Mesothelial cell of epicardium (in vitro differentiated cells): ENCODE measurements around the gene PHF24. TPM values are rescaled to one million over a fixed set of nuclear protein-coding genes. Genes with fewer than 3 reads are reported as not detected.

Experiments
- DNase-seq, 2 experiments: peaks; one replicate each; pipeline ENCODE4 v3.0.0; 2021; ENCODE audit warnings: low spot score in 2 of 2; ENCODE audit not compliant: unreplicated experiment in 2 of 2
- H3K27ac Mint-ChIP-seq: 2 replicates; pipeline ENCODE4 v1.8.0; 2021; ENCODE audit warnings: mixed read lengths
- H3K27me3 Mint-ChIP-seq: 2 replicates; pipeline ENCODE4 v1.8.0; 2021; ENCODE audit warnings: low read depth, mixed read lengths
- H3K36me3 Mint-ChIP-seq: 2 replicates; pipeline ENCODE4 v1.8.0; 2021; ENCODE audit warnings: mixed read lengths
- H3K4me1 Mint-ChIP-seq: 2 replicates; pipeline ENCODE4 v1.8.0; 2021; ENCODE audit warnings: mixed read lengths
- H3K4me3 Mint-ChIP-seq: 2 replicates; pipeline ENCODE4 v1.8.0; 2021; ENCODE audit warnings: mild to moderate bottlenecking, moderate library complexity, mixed read lengths
- H3K9me3 Mint-ChIP-seq: 2 replicates; pipeline ENCODE4 v1.8.0; 2021; ENCODE audit warnings: mixed read lengths
- total RNA-seq: library from RNA; stranded (reverse); gene quantifications from 3 replicates; pipeline ENCODE4 v1.2.1, GENCODE V29; 2021
- TF ChIP-seq, protein P1 (sequence below): fragments of 200-600 bp; sonication (generic); IDR thresholded peaks from one replicate; pipeline ENCODE4 v1.5.0; 2021; ENCODE audit warnings: antibody characterized with exemption; ENCODE audit not compliant: unreplicated experiment

The PHF24 gene
- total RNA-seq, 1 donor from 2014 or later, result 0.83 TPM

DNA sequence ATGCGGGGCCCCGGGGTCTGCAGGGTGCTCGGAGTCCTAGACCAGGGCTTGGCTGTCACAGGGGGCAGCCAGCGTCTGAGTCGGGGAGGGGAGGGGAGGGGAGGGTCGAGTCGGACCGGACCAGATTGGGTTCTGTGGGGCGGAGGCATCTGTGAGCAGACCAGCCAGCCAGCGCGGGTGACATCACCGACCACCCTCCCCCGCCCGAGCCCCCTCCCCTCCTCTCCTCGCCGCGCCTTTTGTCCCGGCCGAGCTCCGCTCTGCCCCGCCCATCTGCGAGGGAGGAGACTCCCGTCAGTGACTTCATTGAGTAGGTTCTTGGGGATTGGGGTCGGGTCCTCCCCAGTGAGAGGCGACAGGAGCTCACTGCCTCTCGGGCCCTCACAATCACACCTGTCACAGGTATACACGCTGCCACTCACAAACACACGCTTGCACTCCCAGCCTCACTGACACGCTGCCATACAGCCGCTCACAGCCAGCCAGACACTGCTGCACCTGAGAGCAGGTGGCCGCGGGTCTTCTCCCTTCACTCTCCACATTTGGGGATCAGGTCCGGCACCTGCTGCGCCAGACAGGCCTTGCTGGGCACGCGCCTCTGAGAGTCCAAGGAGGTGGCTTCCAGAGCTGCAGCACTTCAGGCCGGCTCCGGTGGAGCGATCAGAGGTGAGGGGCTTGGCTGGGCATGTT lies 32.0 kb downstream of the PHF24 start:
- H3K27ac Mint-ChIP-seq, result peak overlapping the region; percentile 90
- H3K27me3 Mint-ChIP-seq, result peaks cover 3% of the 10 kb centered on the region
- peaks cover 49% of the 10 kb centered on the region for H3K4me1 Mint-ChIP-seq
- TF ChIP-seq, protein P1, sequence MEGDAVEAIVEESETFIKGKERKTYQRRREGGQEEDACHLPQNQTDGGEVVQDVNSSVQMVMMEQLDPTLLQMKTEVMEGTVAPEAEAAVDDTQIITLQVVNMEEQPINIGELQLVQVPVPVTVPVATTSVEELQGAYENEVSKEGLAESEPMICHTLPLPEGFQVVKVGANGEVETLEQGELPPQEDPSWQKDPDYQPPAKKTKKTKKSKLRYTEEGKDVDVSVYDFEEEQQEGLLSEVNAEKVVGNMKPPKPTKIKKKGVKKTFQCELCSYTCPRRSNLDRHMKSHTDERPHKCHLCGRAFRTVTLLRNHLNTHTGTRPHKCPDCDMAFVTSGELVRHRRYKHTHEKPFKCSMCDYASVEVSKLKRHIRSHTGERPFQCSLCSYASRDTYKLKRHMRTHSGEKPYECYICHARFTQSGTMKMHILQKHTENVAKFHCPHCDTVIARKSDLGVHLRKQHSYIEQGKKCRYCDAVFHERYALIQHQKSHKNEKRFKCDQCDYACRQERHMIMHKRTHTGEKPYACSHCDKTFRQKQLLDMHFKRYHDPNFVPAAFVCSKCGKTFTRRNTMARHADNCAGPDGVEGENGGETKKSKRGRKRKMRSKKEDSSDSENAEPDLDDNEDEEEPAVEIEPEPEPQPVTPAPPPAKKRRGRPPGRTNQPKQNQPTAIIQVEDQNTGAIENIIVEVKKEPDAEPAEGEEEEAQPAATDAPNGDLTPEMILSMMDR, result no peak
- no peaks in the 10 kb centered on the region for H3K9me3 Mint-ChIP-seq
- no peaks in the 10 kb centered on the region for H3K36me3 Mint-ChIP-seq
- peak; percentile 62 to 69 for DNase-seq
- H3K4me3 Mint-ChIP-seq, result peak overlapping the region; percentile 93

DNA sequence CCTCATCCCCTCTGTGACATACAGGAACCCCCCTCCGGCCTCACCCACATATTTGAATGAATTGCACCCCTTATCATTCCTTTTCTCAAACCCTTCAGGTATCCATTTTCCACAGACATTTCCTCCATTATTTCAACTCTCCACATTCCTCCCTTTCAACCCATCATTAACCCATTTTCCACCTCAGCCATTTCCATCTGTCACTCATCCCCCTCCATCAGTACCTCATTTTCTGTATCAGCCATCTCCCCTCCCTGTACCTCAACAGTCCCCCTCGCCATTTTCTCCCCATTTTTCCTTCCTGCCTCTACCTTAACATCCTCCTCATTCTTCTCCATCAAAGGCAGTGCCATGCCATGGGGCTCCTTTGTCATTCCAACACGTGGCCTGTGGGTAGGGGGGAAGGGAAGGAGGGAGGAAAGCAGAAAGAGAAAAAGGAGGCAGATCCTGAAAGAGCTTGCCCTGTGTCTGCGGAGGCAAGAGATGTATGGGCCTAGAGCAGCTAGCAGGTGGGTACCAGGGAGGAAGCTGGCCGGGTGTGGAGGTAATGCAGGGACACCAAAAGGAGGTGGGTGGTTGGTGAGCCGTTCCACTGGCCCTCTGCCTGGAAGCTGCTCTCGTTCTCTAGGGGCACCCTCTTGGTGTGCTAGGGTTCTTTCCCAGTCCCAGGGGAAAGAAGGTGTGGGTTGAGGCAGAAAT lies 33.0 kb downstream of the PHF24 start:
- DNase-seq, result no peak
- H3K4me3 Mint-ChIP-seq, result peak overlapping the region; percentile 93
- peaks cover 2% of the 10 kb centered on the region for H3K36me3 Mint-ChIP-seq
- TF ChIP-seq, protein P1, result no peak
- peaks cover 50% of the 10 kb centered on the region for H3K4me1 Mint-ChIP-seq
- H3K9me3 Mint-ChIP-seq, result no peaks in the 10 kb centered on the region
- H3K27me3 Mint-ChIP-seq, result peaks cover 3% of the 10 kb centered on the region
- peak overlapping the region; percentile 13 for H3K27ac Mint-ChIP-seq

DNA sequence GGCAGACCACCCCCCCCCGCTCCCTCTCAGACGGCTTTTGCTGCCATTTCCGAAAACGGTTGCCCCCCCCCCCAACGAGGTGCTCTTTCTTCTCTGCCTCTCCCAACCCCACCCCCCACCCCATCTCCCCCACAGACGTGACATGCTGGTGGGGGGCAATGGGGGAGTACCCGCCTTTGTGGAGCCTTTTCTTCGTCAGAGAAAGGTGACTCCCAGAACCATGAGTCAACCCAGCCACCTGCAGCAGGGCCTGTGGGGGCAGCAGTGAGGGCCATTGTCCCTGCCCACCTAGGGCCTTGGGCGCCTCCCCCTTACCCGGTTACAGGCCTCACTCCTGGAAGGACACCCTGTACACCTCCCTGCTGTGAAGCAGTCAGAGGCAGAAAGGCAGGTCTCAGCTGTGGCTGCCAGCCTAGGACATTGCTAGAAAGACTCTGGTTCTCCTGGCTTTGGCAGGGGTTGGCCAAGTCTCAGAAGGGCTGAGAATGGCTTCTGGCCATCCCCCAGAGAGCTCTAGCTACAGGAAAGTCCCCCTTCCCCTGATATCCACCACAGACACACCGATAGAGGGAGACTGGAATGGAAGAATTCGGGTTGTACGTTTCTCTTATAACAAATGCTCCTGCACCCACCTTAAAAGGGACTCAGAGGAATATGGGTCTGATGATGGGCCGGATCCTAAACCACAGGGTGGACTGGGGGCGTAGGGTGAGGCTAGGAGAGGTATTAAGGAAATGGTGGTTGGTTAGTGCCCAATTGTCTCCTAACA lies 33.7 kb downstream of the PHF24 start:
- Mint-ChIP-seq H3K9me3 (no peaks in the 10 kb centered on the region), H3K27me3 (peaks cover 3% of the 10 kb centered on the region), H3K4me1 (peaks cover 50% of the 10 kb centered on the region), H3K27ac (peak overlapping the region; percentile 82), H3K4me3 (peak overlapping the region; percentile 22), H3K36me3 (peaks cover 4% of the 10 kb centered on the region)
- no peak for DNase-seq
- TF ChIP-seq, protein P1, result no peak

DNA sequence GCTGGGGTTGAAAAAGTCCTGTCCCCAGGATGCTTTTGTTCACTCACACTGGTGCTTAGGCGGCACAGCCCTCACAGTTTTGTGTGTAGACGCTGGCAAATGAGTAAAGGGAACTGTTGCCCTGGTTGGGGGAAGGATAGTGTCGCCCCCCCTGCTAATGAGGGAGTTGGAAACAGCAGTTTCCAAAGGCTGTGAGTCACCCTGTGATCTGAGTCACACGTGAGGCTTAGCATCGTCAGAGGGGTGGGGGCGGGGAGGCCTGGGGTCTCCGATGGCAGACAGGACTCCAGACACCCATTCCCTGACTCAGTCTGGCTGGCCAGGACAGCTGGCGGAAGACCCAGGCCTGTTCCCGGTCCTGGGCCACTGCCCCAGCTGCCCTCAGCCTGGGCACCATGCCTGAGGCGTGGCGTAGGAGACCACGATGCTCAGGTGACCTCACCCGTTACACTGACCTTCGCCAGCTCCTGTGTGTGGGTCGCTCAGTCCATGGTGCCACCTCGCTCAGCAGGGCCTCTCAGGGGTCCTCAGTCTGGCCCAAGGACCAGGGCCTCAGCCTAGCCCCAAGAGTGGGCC lies 34.4 kb downstream of the PHF24 start:
- Mint-ChIP-seq H3K4me3 (no peak overlapping the region), H3K36me3 (peaks cover 9% of the 10 kb centered on the region), H3K4me1 (peaks cover 50% of the 10 kb centered on the region), H3K9me3 (no peaks in the 10 kb centered on the region), H3K27ac (peak overlapping the region; percentile 89), H3K27me3 (peaks cover 3% of the 10 kb centered on the region)
- no peak for DNase-seq
- TF ChIP-seq, protein P1, result no peak

DNA sequence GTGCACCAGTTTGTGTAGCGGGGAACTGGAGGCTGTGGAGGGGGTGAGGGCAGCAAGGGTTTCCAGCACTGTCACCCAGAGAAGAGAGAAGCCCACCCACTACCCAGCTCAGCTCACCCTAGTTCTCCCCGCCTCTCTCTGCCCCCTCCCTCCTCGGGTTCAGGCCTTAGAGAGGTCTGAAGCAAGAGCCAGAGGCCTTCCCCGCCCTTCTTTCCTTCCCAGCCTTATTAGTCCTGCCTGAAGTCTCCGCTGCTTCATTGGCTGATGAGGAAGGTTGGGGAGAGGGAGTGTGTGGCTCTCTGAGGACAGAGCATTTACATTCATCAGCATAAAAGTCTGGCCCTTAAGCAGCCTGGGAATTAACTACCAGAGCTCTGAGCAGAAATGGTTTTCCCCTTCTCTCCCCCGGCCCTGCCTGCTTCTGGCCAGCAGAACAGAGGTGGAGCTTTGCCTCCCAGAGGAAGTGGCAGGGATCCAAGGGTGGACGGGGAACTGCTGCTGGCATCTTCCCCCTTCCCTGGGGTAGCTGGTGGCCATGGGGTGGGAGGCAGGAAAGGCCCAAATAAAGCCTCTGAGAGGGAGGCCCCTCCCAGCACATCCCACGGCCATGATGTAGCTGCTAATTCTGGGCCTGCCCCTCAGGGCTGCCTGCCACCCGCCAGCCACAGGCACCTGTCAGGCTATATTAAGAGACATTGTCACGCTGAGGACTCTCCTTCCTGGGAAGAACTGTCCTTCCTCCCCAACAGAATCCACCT lies 35.6 kb downstream of the PHF24 start:
- Mint-ChIP-seq H3K36me3 (peaks cover 9% of the 10 kb centered on the region), H3K4me1 (peaks cover 45% of the 10 kb centered on the region), H3K4me3 (no peak overlapping the region), H3K27ac (peak overlapping the region; percentile 89), H3K27me3 (peaks cover 2% of the 10 kb centered on the region), H3K9me3 (no peaks in the 10 kb centered on the region)
- no peak for DNase-seq
- TF ChIP-seq, protein P1, result no peak
